Measurements from ENCODE around the gene WDR77. TPM values are rescaled to one million over a fixed set of nuclear protein-coding genes. Genes with fewer than 3 reads are reported as not detected.

The WDR77 gene
- total RNA-seq, 1 donor from 2014 or later, result 49.1 TPM

DNA sequence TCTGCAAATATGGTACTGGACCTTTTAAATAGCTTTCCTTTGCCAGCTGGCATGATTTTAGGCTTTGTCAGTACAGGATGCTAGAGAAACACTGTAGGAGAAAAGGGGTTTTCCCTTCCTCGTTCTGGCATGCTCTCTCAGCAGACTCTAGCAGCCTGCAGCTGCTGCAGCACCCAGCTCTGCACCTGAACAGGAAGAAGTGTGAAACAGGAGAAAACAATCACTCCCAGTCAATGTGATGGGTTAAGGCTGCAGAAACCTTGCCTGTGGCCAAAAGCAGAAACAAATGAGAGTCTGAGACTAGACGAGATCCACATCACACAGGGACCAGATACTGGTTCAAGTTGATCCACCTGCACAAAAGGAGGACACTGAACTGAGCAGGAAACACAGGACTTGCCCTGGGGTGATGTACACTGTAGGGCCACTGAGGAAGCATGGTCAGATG lies 42.7 kb downstream of the WDR77 start:
- Mint-ChIP-seq H3K4me1 (ENCODE audit: low read depth, unreplicated experiment) (peaks cover 2% of the 10 kb centered on the region), H3K27ac (ENCODE audit: unreplicated experiment) (no peak overlapping the region), H3K27me3 (ENCODE audit: low read depth, unreplicated experiment) (no peaks in the 10 kb centered on the region), H3K4me3 (ENCODE audit: unreplicated experiment) (no peak overlapping the region), H3K36me3 (ENCODE audit: low read depth, unreplicated experiment) (no peaks in the 10 kb centered on the region), H3K9me3 (ENCODE audit: unreplicated experiment) (no peaks in the 10 kb centered on the region)
- Histone ChIP-seq H4K20me1 (ENCODE audit: insufficient read depth, low read length) (no peaks in the 10 kb centered on the region), H3K36me3 (ENCODE audit: insufficient read depth, low read length) (no peaks in the 10 kb centered on the region), H3K4me1 (ENCODE audit: insufficient read depth, low read length) (no peaks in the 10 kb centered on the region), H3K4me2 (ENCODE audit: low read length) (no peak overlapping the region), H3K4me3 (ENCODE audit: insufficient read depth, low read depth, low read length) (no peak overlapping the region), H3K27me3 (ENCODE audit: insufficient read depth, low read length) (peaks cover 16% of the 10 kb centered on the region), H2AFZ (ENCODE audit: low read depth, low read length) (no peak overlapping the region), H3K9ac (ENCODE audit: low read length) (no peak overlapping the region), H3K79me2 (ENCODE audit: insufficient read depth, low read length) (no peaks in the 10 kb centered on the region), H3K27ac (ENCODE audit: low read depth, low read length) (no peak overlapping the region), H3K9me3 (ENCODE audit: insufficient read depth, low read depth, low read length) (no peaks in the 10 kb centered on the region)
- TF ChIP-seq CTCF (IDR thresholded peaks at IDR 0.05; ENCODE audit: insufficient read depth, low read depth, low read length) (no peak), EZH2 (IDR thresholded peaks at IDR 0.05; ENCODE audit: insufficient read depth, low read length) (no peak)
- DNase-seq (ENCODE audit: low read depth) (peak; percentile 36), FAIRE-seq (no peak)

- Histone ChIP-seq H3K27ac (ENCODE audit: low read depth, low read length) (no peak overlapping the region), H3K4me1 (ENCODE audit: insufficient read depth, low read length) (no peaks in the 10 kb centered on the region), H2AFZ (ENCODE audit: low read depth, low read length) (no peak overlapping the region), H3K9me3 (ENCODE audit: insufficient read depth, low read depth, low read length) (no peaks in the 10 kb centered on the region), H3K4me2 (ENCODE audit: low read length) (no peak overlapping the region), H3K9ac (ENCODE audit: low read length) (no peak overlapping the region), H3K4me3 (ENCODE audit: insufficient read depth, low read depth, low read length) (no peak overlapping the region), H3K79me2 (ENCODE audit: insufficient read depth, low read length) (no peaks in the 10 kb centered on the region), H3K36me3 (ENCODE audit: insufficient read depth, low read length) (no peaks in the 10 kb centered on the region), H3K27me3 (ENCODE audit: insufficient read depth, low read length) (peaks cover 17% of the 10 kb centered on the region), H4K20me1 (ENCODE audit: insufficient read depth, low read length) (no peaks in the 10 kb centered on the region)
- no peak for FAIRE-seq
- Mint-ChIP-seq H3K4me3 (ENCODE audit: unreplicated experiment) (no peak overlapping the region), H3K9me3 (ENCODE audit: unreplicated experiment) (no peaks in the 10 kb centered on the region), H3K4me1 (ENCODE audit: low read depth, unreplicated experiment) (peaks cover 2% of the 10 kb centered on the region), H3K27me3 (ENCODE audit: low read depth, unreplicated experiment) (peaks cover 3% of the 10 kb centered on the region), H3K27ac (ENCODE audit: unreplicated experiment) (peak overlapping the region; percentile 13), H3K36me3 (ENCODE audit: low read depth, unreplicated experiment) (no peaks in the 10 kb centered on the region)
- TF ChIP-seq EZH2 (IDR thresholded peaks at IDR 0.05; ENCODE audit: insufficient read depth, low read length) (no peak), CTCF (IDR thresholded peaks at IDR 0.05; ENCODE audit: insufficient read depth, low read depth, low read length) (no peak)
- no peak for DNase-seq (ENCODE audit: low read depth)
Measured at GRCh38 chr1:111404588-111404987, 44.5 kb downstream of the WDR77 start.

DNA sequence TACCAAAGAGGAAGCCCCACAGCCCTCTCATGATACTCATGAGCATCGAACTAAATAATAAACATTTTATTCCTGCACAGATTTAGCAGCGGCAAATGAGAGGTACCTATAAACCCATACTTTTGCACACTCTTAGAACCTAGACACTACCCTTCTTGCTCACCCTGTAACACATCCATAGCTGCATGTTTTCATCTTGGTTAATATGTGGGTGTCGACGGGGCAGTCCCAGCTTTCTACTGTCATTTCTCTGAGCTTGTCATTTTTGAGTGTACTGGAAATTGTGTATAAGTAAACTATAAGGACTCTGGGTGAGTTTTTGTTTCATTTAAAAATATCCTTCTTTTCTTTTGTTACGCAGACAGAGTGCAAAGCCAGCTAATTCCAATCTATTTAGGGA lies 47.0 kb downstream of the WDR77 start:
- Histone ChIP-seq H3K4me2 (ENCODE audit: low read length) (no peak overlapping the region), H2AFZ (ENCODE audit: low read depth, low read length) (no peak overlapping the region), H3K9me3 (ENCODE audit: insufficient read depth, low read depth, low read length) (no peaks in the 10 kb centered on the region), H3K79me2 (ENCODE audit: insufficient read depth, low read length) (no peaks in the 10 kb centered on the region), H3K4me3 (ENCODE audit: insufficient read depth, low read depth, low read length) (no peak overlapping the region), H4K20me1 (ENCODE audit: insufficient read depth, low read length) (no peaks in the 10 kb centered on the region), H3K4me1 (ENCODE audit: insufficient read depth, low read length) (no peaks in the 10 kb centered on the region), H3K9ac (ENCODE audit: low read length) (no peak overlapping the region), H3K27ac (ENCODE audit: low read depth, low read length) (no peak overlapping the region), H3K36me3 (ENCODE audit: insufficient read depth, low read length) (no peaks in the 10 kb centered on the region), H3K27me3 (ENCODE audit: insufficient read depth, low read length) (peaks cover 17% of the 10 kb centered on the region)
- Mint-ChIP-seq H3K4me1 (ENCODE audit: low read depth, unreplicated experiment) (peaks cover 2% of the 10 kb centered on the region), H3K9me3 (ENCODE audit: unreplicated experiment) (peaks cover 4% of the 10 kb centered on the region), H3K36me3 (ENCODE audit: low read depth, unreplicated experiment) (no peaks in the 10 kb centered on the region), H3K27ac (ENCODE audit: unreplicated experiment) (no peak overlapping the region), H3K4me3 (ENCODE audit: unreplicated experiment) (no peak overlapping the region), H3K27me3 (ENCODE audit: low read depth, unreplicated experiment) (peaks cover 3% of the 10 kb centered on the region)
- FAIRE-seq (no peak), DNase-seq (ENCODE audit: low read depth) (no peak)
- TF ChIP-seq CTCF (IDR thresholded peaks at IDR 0.05; ENCODE audit: insufficient read depth, low read depth, low read length) (no peak), EZH2 (IDR thresholded peaks at IDR 0.05; ENCODE audit: insufficient read depth, low read length) (no peak)

Measured in astrocyte (in vitro differentiated cells and primary cell).